Measurements from ENCODE around the gene DYNLT1.
"Not testable (repeated sequence)": the region's sequence is repeated elsewhere in the genome, so short reads cannot be mapped to it uniquely, and the experiment has no call there.

The DYNLT1 gene

DNA sequence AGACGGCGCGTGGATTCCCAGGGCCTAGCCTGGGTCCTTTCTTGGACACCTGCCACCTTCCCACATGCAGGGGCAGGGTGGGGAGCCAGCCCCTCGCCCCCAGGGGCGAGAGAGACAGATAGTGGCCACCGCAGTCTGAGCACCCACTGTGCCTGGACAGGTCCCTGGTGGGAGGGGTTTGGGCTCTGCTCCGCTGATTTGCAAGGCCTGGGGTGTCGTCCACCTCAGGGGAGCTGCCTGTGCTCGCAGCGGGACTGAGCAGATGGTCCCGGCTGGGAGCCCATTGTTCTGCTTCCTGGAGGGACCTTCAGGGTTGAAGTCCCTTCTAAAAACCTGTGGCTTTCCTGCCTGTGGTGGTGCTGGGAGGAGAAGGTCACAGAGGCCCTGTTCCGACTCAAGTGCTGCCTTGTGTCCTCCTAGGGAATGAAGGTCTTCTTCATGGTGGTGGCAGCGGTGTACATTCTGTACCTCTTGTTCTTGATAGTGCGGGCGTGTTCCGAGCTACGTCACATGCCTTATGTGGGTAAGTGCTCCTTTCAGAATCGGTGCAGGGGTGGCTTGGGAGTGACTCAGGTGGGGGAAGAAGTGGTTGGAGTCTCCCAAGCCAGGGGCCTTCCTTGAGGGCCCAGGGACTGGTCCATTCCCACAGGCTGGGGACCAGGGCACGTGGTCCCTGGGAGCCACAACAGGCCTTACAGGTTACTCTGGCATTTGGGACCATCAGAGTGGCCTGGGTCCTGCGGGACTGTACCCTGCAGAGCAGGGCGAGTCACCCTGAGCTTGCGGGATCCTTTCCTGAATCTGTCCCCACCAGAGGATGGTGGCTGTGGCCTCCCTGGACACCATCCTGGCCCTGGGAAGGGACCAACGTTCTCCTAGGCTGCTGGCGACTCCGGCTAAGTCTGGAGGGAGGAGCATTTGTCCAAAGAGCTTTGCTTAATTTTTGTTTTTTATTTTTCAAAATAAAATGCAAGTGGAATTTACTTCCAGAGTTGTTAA lies 19.6 kb downstream of the DYNLT1 start:
- POLR2A ChIA-PET, result interaction anchor here (0.5 kb wide), 1 partner anchor 11 kb away, joined by 3 read pairs; no protein-coding TSS in a partner anchor
- TF ChIP-seq, protein P1, sequence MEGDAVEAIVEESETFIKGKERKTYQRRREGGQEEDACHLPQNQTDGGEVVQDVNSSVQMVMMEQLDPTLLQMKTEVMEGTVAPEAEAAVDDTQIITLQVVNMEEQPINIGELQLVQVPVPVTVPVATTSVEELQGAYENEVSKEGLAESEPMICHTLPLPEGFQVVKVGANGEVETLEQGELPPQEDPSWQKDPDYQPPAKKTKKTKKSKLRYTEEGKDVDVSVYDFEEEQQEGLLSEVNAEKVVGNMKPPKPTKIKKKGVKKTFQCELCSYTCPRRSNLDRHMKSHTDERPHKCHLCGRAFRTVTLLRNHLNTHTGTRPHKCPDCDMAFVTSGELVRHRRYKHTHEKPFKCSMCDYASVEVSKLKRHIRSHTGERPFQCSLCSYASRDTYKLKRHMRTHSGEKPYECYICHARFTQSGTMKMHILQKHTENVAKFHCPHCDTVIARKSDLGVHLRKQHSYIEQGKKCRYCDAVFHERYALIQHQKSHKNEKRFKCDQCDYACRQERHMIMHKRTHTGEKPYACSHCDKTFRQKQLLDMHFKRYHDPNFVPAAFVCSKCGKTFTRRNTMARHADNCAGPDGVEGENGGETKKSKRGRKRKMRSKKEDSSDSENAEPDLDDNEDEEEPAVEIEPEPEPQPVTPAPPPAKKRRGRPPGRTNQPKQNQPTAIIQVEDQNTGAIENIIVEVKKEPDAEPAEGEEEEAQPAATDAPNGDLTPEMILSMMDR (IDR thresholded peaks at IDR 0.05; ENCODE audit: control extremely low read depth, extremely low read depth, low read depth, missing control alignments), result no peak
- CTCF ChIA-PET, result interaction anchor here (1.3 kb wide), 1 partner anchor 19 kb away, joined by 3 read pairs; no protein-coding TSS in a partner anchor
- DNase-seq (ENCODE audit: extremely low spot score), result peak; percentile 11

DNA sequence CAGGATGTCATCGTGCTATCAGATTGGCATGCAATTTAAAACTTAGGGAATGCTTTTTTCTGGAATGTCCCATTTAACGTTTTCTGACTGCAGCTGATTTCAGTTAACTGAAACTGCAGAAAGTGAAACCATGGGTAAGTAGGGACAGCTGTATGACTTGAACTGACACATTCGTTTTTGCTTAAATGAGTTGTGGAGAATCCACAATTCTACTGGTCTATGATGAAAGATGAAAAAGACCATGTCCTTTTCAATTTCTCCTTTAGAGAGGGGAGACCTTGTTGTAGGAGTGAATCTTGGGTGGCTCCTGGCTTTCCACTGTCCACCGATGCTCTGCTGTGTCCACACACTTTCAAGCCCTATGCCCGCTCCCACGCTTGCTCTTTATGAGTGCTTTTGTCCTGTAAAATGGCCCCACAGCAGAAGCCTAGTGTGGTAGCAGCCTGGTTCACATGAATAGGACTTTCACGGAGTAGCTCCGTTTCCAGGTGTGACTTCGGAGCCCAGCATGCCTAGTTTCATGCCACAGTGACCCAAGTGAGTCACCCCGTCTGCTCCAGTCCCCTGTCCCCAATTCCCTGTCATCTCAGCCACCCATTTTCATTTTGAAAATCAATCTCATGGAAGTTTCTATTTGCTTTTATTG lies 21.9 kb downstream of the DYNLT1 start:
- POLR2A ChIA-PET, result no interaction called here
- peak; percentile 32 for DNase-seq (ENCODE audit: extremely low spot score)
- TF ChIP-seq, protein P1 (IDR thresholded peaks at IDR 0.05; ENCODE audit: control extremely low read depth, extremely low read depth, low read depth, missing control alignments), result no peak
- CTCF ChIA-PET, result interaction anchor here (1.3 to 1.9 kb wide), 2 partner anchors 8 to 17 kb away, joined by 4 to 5 read pairs; no protein-coding TSS in a partner anchor

DNA sequence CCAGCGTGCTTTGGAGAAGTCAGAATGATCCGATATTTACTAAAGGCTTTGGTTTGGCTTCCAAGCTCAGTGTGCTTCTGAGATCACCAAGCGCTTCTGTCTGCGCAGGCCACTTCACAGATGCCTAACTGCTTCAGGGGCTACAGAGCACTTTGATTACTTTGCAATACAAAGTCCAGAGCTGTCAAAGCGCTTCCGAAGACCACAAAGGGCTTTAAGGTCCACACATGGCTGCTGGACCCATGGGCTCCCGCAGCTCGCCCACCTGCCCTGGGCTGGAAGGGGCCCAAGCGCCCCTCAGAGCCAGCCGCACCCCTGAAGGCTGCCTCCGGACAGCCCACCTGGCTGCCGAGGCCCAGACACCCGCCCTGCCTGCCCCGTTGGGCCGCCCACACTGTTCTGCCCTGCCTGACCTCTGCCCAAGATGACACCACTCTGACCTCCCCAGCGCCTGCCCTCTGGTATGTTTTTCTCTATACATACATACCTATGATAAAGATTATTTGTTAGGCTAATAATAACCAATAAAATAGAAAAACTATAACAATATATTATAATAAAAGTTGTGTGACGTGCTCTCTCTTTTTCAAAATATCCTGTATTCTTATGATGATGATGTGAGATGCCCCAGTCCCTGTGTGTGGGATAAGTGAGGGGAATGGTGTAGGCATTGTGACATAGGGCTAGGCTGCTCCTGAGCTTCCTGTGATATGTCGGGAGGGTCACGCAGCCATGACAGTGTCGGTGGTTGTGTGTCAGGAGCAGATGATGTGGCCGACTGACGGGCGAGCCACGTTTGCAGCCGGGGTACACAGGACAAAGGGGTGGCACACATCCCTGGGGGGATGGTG lies 22.6 kb downstream of the DYNLT1 start:
- POLR2A ChIA-PET, result no interaction called here
- peak; percentile 10 for DNase-seq (ENCODE audit: extremely low spot score)
- TF ChIP-seq, protein P1 (IDR thresholded peaks at IDR 0.05; ENCODE audit: control extremely low read depth, extremely low read depth, low read depth, missing control alignments), result no peak
- CTCF ChIA-PET, result interaction anchor here (1.3 to 2.6 kb wide), 4 partner anchors 9 to 401 kb away, joined by 3 to 12 read pairs (median 4); no protein-coding TSS in a partner anchor

DNA sequence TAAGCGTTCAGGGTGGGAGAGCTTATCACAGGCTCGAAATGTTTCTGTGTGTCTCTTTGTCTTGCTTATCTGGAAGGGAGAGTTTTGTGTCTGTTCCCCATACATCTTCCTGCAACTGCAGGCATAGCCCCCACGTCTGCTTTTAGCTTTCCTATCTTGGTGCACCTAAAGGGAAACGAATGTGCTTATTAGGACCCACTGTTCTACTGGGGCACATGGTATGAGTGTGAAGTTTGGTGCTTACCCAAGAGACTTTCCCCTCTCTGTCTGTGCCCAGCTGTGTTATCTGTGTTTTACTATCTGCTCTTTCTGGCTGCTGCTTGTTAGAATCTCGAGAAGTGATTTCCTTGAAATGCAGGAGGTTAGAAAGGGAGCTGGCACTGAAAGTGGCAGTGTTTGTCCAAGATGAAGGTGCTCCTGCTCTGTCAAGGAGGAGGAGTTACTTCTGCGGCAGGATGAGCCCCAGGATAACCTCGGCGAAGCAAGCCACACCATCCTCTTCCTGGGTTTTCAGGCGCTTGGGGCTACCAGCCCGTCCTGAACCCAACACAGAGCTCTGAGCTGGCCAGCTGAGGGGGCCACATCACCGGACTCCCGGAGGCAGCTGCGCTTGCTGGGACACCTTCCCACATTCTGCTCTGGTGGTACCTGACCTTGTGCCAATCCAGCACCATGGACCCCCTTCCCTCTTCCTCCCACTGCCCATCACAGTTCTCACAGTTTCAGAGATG lies 23.4 kb downstream of the DYNLT1 start:
- ChIA-PET CTCF (interaction anchor here (0.9 to 2.6 kb wide), 6 partner anchors 15 to 400 kb away, joined by 3 to 12 read pairs (median 4); no protein-coding TSS in a partner anchor), POLR2A (no interaction called here)
- TF ChIP-seq, protein P1 (IDR thresholded peaks at IDR 0.05; ENCODE audit: control extremely low read depth, extremely low read depth, low read depth, missing control alignments), result no peak
- DNase-seq (ENCODE audit: extremely low spot score), result peak; percentile 4

DNA sequence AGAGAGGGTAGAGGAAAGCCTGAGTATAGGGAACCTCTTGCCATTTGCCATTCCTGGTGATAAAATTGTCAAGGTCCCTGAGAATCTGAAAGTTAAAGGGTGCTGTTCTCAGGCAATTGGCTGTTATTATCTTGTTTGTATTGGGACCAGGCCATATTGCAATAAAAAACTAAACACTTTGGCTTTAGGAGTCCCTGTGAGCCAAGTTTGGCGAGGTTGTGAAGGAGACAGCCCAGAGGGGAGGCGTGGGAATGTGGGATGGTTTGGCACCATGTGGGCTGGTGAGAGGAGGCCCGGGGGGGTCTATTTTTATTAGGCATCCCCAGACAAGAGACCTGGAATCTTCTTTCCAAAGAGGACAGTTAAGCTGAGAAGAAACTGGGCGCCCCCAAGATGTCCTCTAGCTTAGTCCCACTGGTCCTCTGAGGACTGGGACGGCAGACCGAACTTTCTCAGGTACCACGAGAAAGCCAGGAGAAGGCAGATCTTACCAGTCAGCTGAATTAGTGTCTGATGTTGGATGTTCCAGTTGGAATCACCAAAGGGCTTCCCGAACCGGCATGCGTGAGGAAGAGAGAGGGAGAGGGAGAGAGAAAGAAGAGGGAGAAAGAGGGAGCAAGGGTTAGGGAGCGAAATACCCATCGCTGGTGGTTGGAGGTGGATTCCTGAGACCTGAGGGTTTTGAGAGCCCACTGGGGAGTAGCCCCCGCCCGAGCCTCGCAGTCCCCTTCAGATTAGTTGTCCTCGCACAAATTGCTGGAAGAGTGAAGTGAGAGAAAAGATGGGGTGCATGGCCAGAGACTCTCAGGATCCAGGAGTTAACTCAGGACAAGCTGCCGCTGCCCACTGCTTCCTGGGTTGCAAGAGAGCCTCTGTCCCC lies 24.4 kb downstream of the DYNLT1 start:
- CTCF ChIA-PET, result interaction anchor here (0.9 to 2.6 kb wide), 6 partner anchors 15 to 399 kb away, joined by 3 to 12 read pairs (median 4); no protein-coding TSS in a partner anchor
- no peak for DNase-seq (ENCODE audit: extremely low spot score)
- TF ChIP-seq, protein P1 (IDR thresholded peaks at IDR 0.05; ENCODE audit: control extremely low read depth, extremely low read depth, low read depth, missing control alignments), result no peak

DNA sequence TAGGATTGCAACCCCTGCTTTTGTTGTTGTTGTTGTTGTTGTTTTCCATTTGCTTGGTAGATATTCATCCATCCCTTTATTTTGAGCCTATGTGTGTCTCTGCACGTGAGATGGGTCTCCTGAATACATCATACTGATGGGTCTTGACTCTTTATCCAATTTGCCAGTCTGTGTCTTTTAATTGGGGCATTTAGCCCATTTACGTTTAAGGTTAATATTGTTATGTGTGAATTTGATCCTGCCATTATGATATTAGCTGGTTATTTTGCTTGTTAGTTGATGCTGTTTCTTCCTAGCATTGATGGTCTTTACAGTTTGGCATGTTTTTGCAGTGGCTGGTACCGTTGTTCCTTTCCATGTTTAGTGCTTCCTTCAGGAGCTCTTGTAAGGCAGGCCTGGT lies 26.3 kb downstream of the DYNLT1 start:
- DNase-seq (ENCODE audit: extremely low spot score); POLR2A ChIA-PET: not testable (repeated sequence)
- CTCF ChIA-PET, result interaction anchor here (1.1 to 1.4 kb wide), 2 partner anchors 24 to 404 kb away, joined by 3 read pairs; no protein-coding TSS in a partner anchor

More for the DNA sequence above, 24.4 kb downstream of the DYNLT1 start:
- POLR2A ChIA-PET, result no interaction called here

DNA sequence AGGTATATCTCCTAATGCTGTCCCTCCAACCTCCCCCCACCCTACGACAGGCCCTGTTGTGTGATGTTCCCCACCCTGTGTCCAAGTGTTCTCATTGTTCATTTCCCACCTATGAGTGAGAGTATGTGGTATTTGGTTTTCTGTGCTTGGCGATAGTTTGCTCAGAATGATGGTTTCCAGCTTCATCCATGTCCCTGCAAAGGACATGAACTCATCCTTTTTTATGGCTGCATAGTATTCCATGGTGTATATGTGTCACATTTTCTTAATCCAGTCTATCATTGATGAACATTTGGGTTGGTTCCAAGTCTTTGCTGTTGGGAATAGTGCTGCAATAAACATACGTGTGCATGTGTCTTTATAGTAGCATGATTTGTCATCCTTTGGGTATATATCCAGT lies 29.9 kb downstream of the DYNLT1 start:
- POLR2A ChIA-PET; DNase-seq (ENCODE audit: extremely low spot score); CTCF ChIA-PET: not testable (repeated sequence)
